Fibroblast of lung (primary cell): ENCODE measurements around the gene PTPN22. TPM values are rescaled to one million over a fixed set of nuclear protein-coding genes. Genes with fewer than 3 reads are reported as not detected.

ENCODE experiments used
- DNase-seq, 2 donors: peaks; one replicate each; pipeline versions ENCODE4 v3.0.0 to v3.0.0-alpha.2; 2010; ENCODE audit warnings: low read depth in 2 of 2
- H2AFZ ChIP-seq: 2 replicates; pipeline ENCODE4 v1.5.1; 2012; ENCODE audit warnings: low read length, control low read depth, inconsistent platforms
- H3K27ac ChIP-seq: 2 replicates; pipeline ENCODE4 v1.5.1; 2011; ENCODE audit warnings: low read length, control low read depth; ENCODE audit not compliant: insufficient read depth
- H3K27me3 ChIP-seq: 2 replicates; pipeline ENCODE4 v1.5.1; 2011; ENCODE audit warnings: mild to moderate bottlenecking, low read length; ENCODE audit not compliant: control insufficient read depth, insufficient read depth
- H3K36me3 ChIP-seq: 2 replicates; pipeline ENCODE4 v1.5.1; 2011; ENCODE audit warnings: low read length; ENCODE audit not compliant: control insufficient read depth, insufficient read depth
- H3K4me1 ChIP-seq: 2 replicates; pipeline ENCODE4 v1.5.1; 2011; ENCODE audit warnings: low read length; ENCODE audit not compliant: control insufficient read depth, insufficient read depth; ENCODE audit errors: extremely low read depth
- H3K4me2 ChIP-seq: 2 replicates; pipeline ENCODE4 v1.5.1; 2011; ENCODE audit warnings: low read length, control low read depth; ENCODE audit not compliant: insufficient read depth; ENCODE audit errors: extremely low read depth
- H3K4me3 ChIP-seq, 4 experiments: fragments of 200-600 bp in 1 of 4; sonication (generic) in 1 of 4; replicated peaks in 1 of 4; 2 replicates each; pipeline ENCODE4 v1.5.1; 2011 to 2016; ENCODE audit warnings: low read length in 4 of 4, low read depth in 3 of 4, mild to moderate bottlenecking in 3 of 4, control low read depth in 2 of 4, inconsistent platforms in 1 of 4, mixed read lengths in 1 of 4; ENCODE audit not compliant: insufficient read depth in 1 of 4; ENCODE audit errors: control extremely low read depth in 1 of 4
- H3K79me2 ChIP-seq: 2 replicates; pipeline ENCODE4 v1.5.1; 2012; ENCODE audit warnings: mild to moderate bottlenecking, low read length, inconsistent platforms; ENCODE audit not compliant: control insufficient read depth, insufficient read depth
- H3K9ac ChIP-seq: 2 replicates; pipeline ENCODE4 v1.5.1; 2011; ENCODE audit warnings: mild to moderate bottlenecking, low read length, control low read depth; ENCODE audit not compliant: insufficient read depth
- H3K9me3 ChIP-seq: 2 replicates; pipeline ENCODE4 v1.5.1; 2012; ENCODE audit warnings: low read depth, low read length; ENCODE audit not compliant: control insufficient read depth, insufficient read depth
- H4K20me1 ChIP-seq: 2 replicates; pipeline ENCODE4 v1.5.1; 2011; ENCODE audit warnings: low read length; ENCODE audit not compliant: control insufficient read depth, insufficient read depth; ENCODE audit errors: extremely low read depth
- CTCF ChIP-seq, 2 donors: IDR thresholded peaks in 1 of 2; conservative IDR thresholded peaks in 1 of 2; 1 replicate in 1 of 2; 2 replicates in 1 of 2; pipeline ENCODE4 v1.5.1; 2011 to 2012; ENCODE audit warnings: low read length in 2 of 2, control low read depth in 1 of 2, inconsistent platforms in 1 of 2, low read depth in 1 of 2, mild to moderate bottlenecking in 1 of 2
- EZH2 ChIP-seq: IDR thresholded peaks from 2 replicates; pipeline ENCODE4 v1.5.1; 2012; ENCODE audit warnings: low read length, control low read depth, mild to moderate bottlenecking; ENCODE audit errors: missing control alignments
- polyA plus RNA-seq, 2 donors: library from polyadenylated mRNA; depleted of rRNA in 1 of 2; stranded (reverse) in 1 of 2; unstranded in 1 of 2; fragments of >200 nt; gene quantifications; 2 replicates each; pipeline ENCODE4 v1.2.1, GENCODE V29; 2011 to 2012; ENCODE audit warnings: missing spikeins in 1 of 2
- total RNA-seq: library from RNA; depleted of rRNA; stranded (reverse); fragments of >200 nt; gene quantifications from 2 replicates; pipeline ENCODE4 v1.2.1, GENCODE V29; 2014

PTPN22 gene
- total and polyA plus RNA-seq, 2 donors (not counting 1 experiment from before 2014, with no cell fraction given): 0.10 to 0.33 TPM

GRCh38 chr1:113860891-113861290 is 10.6 kb downstream of the PTPN22 start:
- no peaks in the 10 kb centered on the region for H4K20me1 ChIP-seq
- peak overlapping the region; percentile 60 for H3K4me2 ChIP-seq
- H2AFZ ChIP-seq: peak overlapping the region; percentile 96
- no peaks in the 10 kb centered on the region for H3K27me3 ChIP-seq
- H3K4me3 ChIP-seq: peak overlapping the region in 1 of 4 experiments; percentile 13
- H3K4me1 ChIP-seq: peaks cover 12% of the 10 kb centered on the region
- no peaks in the 10 kb centered on the region for H3K79me2 ChIP-seq
- peak overlapping the region; percentile 86 for H3K27ac ChIP-seq
- no peaks in the 10 kb centered on the region for H3K9me3 ChIP-seq
- peak; percentile 55 to 85 for DNase-seq
- peak overlapping the region; percentile 26 for H3K9ac ChIP-seq
- H3K36me3 ChIP-seq: no peaks in the 10 kb centered on the region
- TF ChIP-seq CTCF (conservative IDR thresholded peaks at IDR 0.05 in 1 of 2, IDR thresholded peaks at IDR 0.05 in 1 of 2; ENCODE audit: low read depth in 1 of 2, low read length in 2 of 2): no peak
- no peak for TF ChIP-seq EZH2

- H3K4me3 ChIP-seq: no peak overlapping the region
- no peaks in the 10 kb centered on the region for H3K36me3 ChIP-seq
- H3K9ac ChIP-seq: no peak overlapping the region
- no peak overlapping the region for H3K27ac ChIP-seq
- peak overlapping the region; percentile 30 for H3K4me2 ChIP-seq
- peak overlapping the region; percentile 87 for H2AFZ ChIP-seq
- TF ChIP-seq EZH2 (no peak), CTCF (conservative IDR thresholded peaks at IDR 0.05 in 1 of 2, IDR thresholded peaks at IDR 0.05 in 1 of 2; ENCODE audit: low read depth in 1 of 2, low read length in 2 of 2) (no peak)
- H3K79me2 ChIP-seq: no peaks in the 10 kb centered on the region
- no peak for DNase-seq
- no peaks in the 10 kb centered on the region for H3K27me3 ChIP-seq
- H4K20me1 ChIP-seq: no peaks in the 10 kb centered on the region
- no peaks in the 10 kb centered on the region for H3K9me3 ChIP-seq
- peaks cover 12% of the 10 kb centered on the region for H3K4me1 ChIP-seq
Observed at GRCh38 chr1:113859478-113860175, 11.9 kb downstream of the PTPN22 start.

GRCh38 chr1:113858982-113859381 is 12.5 kb downstream of the PTPN22 start:
- Histone ChIP-seq H3K79me2 (no peaks in the 10 kb centered on the region), H2AFZ (no peak overlapping the region), H3K27ac (no peak overlapping the region), H3K4me2 (no peak overlapping the region), H3K4me3 (no peak overlapping the region), H3K9ac (no peak overlapping the region), H3K9me3 (no peaks in the 10 kb centered on the region), H3K27me3 (no peaks in the 10 kb centered on the region), H3K36me3 (no peaks in the 10 kb centered on the region), H3K4me1 (peaks cover 12% of the 10 kb centered on the region), H4K20me1 (no peaks in the 10 kb centered on the region)
- no peak for TF ChIP-seq CTCF (conservative IDR thresholded peaks at IDR 0.05 in 1 of 2, IDR thresholded peaks at IDR 0.05 in 1 of 2; ENCODE audit: low read depth in 1 of 2, low read length in 2 of 2)
- no peak for TF ChIP-seq EZH2
- DNase-seq: no peak
